BE2C (cell line): ENCODE results near the gene CDH13. TPM values are rescaled to one million over a fixed set of nuclear protein-coding genes. Genes with fewer than 3 reads are reported as not detected.

Experiments used
- DNase-seq: peaks from one replicate; pipeline ENCODE4 v3.0.0-alpha.2; 2020
- H3K27me3 ChIP-seq: fragments of 250-450 bp; sonication (Bioruptor Pico); 2 replicates; pipeline ENCODE4 v1.5.1; 2020; ENCODE audit warnings: mild to moderate bottlenecking
- H3K36me3 ChIP-seq: fragments of 250-450 bp; sonication (Bioruptor Pico); 2 replicates; pipeline ENCODE4 v1.5.1; 2020; ENCODE audit warnings: mild to moderate bottlenecking
- H3K4me1 ChIP-seq: fragments of 250-450 bp; sonication (Bioruptor Pico); 2 replicates; pipeline ENCODE4 v1.5.1; 2020
- H3K4me3 ChIP-seq: 2 replicates; pipeline ENCODE4 v1.5.1; 2011; ENCODE audit warnings: low read depth, low read length
- H3K9me3 ChIP-seq: fragments of 250-450 bp; sonication (Bioruptor Pico); 2 replicates; pipeline ENCODE4 v1.5.1; 2020
- CTCF ChIP-seq: IDR thresholded peaks from 2 replicates; pipeline ENCODE4 v1.5.1; 2012; ENCODE audit warnings: mild to moderate bottlenecking, low read depth, low read length
- polyA plus RNA-seq: library from polyadenylated mRNA; unstranded; fragments of >200 nt; gene quantifications from one replicate; pipeline ENCODE4 v1.2.1, GENCODE V29; 2012; ENCODE audit warnings: low read depth, missing spikeins; ENCODE audit not compliant: insufficient read length, insufficient read depth

CDH13 gene
- polyA plus RNA-seq, result 0.40 TPM

DNA sequence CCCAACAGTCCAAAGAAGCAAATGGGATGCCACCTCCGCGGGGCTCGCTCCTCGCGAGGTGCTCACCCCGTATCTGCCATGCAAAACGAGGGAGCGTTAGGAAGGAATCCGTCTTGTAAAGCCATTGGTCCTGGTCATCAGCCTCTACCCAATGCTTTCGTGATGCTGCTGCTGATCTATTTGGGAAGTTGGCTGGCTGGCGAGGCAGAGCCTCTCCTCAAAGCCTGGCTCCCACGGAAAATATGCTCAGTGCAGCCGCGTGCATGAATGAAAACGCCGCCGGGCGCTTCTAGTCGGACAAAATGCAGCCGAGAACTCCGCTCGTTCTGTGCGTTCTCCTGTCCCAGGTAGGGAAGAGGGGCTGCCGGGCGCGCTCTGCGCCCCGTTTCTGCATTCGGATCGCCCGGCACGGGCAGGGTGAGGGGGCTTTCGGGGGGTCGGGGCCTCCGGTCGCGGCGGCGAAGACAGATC, at the start of gene CDH13:
CDH13 (plus strand) TSS at position 179 of the 471 bp plus-strand sequence.
- Histone ChIP-seq H3K27me3 (no peaks in the 10 kb centered on the region), H3K9me3 (no peaks in the 10 kb centered on the region; the same call in 1 of the 2 replicates), H3K4me1 (no peaks in the 10 kb centered on the region), H3K36me3 (no peaks in the 10 kb centered on the region), H3K4me3 (no peak within 1 kb of the TSS)
- no peak for DNase-seq
- TF ChIP-seq CTCF, result no peak

- Histone ChIP-seq H3K4me3 (no peak overlapping the region), H3K9me3 (no peaks in the 10 kb centered on the region), H3K36me3 (no peaks in the 10 kb centered on the region), H3K27me3 (no peaks in the 10 kb centered on the region), H3K4me1 (no peaks in the 10 kb centered on the region)
- DNase-seq, result no peak
- no peak for TF ChIP-seq CTCF
Observed at GRCh38 chr16:82580298-82580890, 46.4 kb upstream of the CDH13 start.

DNA sequence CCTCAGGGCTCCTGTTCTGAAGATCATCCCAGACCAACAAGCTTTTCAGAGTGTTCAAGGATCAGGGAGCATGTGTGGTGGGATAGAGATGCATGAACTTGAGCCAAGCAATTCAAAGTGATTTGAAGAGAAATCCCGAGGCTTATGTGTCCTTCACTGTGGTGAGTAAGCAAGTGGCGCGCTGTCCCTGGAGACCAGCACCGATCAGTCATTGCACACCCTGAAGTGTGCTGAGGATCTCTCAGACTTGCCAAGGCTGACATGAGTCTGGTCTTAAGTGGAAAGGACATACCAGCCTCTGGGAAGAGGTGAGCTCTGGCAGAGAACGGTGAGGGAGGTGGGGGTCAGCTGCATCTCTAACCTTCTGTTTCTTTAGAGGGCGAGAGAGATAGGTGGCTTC, 43.8 kb upstream of the CDH13 start:
- H3K9me3 ChIP-seq, result no peaks in the 10 kb centered on the region
- H3K27me3 ChIP-seq, result no peaks in the 10 kb centered on the region
- H3K36me3 ChIP-seq, result no peaks in the 10 kb centered on the region
- no peak for TF ChIP-seq CTCF
- no peaks in the 10 kb centered on the region for H3K4me1 ChIP-seq
- no peak overlapping the region for H3K4me3 ChIP-seq
- no peak for DNase-seq

DNA sequence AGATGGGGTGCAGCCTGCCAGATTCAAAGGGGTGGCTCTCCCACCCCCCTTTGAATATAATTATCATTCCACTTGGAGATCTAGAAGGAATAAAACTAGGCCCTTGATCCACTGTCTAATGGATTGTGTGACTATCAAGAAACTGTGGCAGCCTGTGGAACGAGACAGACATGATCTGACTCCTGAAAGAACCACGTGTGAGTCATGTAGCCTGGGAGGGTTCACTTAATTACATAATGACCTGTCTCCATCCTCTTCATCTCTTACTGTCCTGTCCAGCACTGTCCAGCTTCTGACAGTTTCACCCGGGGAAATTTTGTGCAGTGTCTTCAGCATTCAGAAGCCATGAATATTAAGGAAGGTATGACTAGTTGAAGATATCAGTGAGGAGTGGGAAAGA, 43.3 kb upstream of the CDH13 start:
- no peak for TF ChIP-seq CTCF
- no peak overlapping the region for H3K4me3 ChIP-seq
- DNase-seq, result no peak
- no peaks in the 10 kb centered on the region for H3K27me3 ChIP-seq
- H3K36me3 ChIP-seq, result no peaks in the 10 kb centered on the region
- H3K9me3 ChIP-seq, result no peaks in the 10 kb centered on the region
- H3K4me1 ChIP-seq, result no peaks in the 10 kb centered on the region

GRCh38 chr16:82584553-82585152, 42.1 kb upstream of the CDH13 start:
- Histone ChIP-seq H3K27me3 (no peaks in the 10 kb centered on the region), H3K4me3 (no peak overlapping the region), H3K9me3 (no peaks in the 10 kb centered on the region), H3K4me1 (no peaks in the 10 kb centered on the region), H3K36me3 (no peaks in the 10 kb centered on the region)
- TF ChIP-seq CTCF, result no peak
- DNase-seq, result no peak

GRCh38 chr16:82585675-82586074, 41.1 kb upstream of the CDH13 start:
- DNase-seq, result no peak
- H3K4me1 ChIP-seq, result no peaks in the 10 kb centered on the region
- H3K27me3 ChIP-seq, result no peaks in the 10 kb centered on the region
- H3K9me3 ChIP-seq, result no peaks in the 10 kb centered on the region
- no peak for TF ChIP-seq CTCF
- no peaks in the 10 kb centered on the region for H3K36me3 ChIP-seq
- no peak overlapping the region for H3K4me3 ChIP-seq
